ENCODE measurements around the gene PHC1. TPM values are rescaled to one million over a fixed set of nuclear protein-coding genes. Genes with fewer than 3 reads are reported as not detected.

PHC1 gene
- total RNA-seq, 1 donor = 13.8 TPM

DNA sequence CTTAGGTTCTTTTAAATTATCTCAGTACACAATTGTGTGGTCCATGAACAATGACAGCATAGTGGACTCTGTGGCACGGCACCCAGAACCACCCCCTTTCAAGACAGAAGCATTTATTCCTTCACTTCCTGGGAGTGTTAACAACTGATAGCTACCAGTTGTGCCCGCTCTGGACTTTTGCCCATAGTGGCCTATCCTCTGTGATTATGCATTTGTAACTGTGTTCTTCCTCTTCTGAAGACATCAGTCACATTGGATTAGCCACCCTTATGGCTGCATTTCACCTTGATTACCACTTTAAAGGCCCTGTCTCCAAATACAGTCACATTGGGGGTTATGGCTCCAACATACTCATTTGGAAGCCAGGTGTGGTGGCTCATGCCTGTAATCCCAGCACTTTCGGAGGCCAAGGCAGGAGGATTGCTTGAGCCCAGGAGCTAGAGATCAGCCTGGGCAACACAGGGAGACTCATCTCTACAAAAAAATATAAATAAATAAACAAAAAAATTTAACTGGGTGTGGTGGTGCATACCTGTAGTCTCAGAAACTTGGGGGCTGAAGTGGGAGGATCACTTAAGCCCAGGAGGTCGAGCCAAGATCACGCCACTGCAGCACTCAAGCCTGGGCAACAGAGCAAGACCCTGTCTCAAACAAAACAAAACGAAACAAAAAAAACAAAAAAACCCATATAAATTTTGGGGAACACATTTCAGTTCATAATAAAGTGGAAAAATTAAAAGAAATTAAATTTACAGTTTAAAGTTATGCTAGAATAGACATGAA, 27.6 kb upstream of the PHC1 start:
- DNase-seq (ENCODE audit: low read depth) = no peak

GRCh38 chr12:8887285-8887715, 27.0 kb upstream of the PHC1 start:
- no peak for TF ChIP-seq CTCF (IDR thresholded peaks at IDR 0.05; ENCODE audit: insufficient read depth, low read depth, low read length)
- no peak overlapping the region for H3K4me3 ChIP-seq (ENCODE audit: low read depth, low read length)
- DNase-seq (ENCODE audit: low read depth) = peak; percentile 67

More for the DNA sequence above, 27.6 kb upstream of the PHC1 start:
- TF ChIP-seq CTCF (IDR thresholded peaks at IDR 0.05; ENCODE audit: insufficient read depth, low read depth, low read length) = no peak
- H3K4me3 ChIP-seq (ENCODE audit: low read depth, low read length) = no peak overlapping the region

DNA sequence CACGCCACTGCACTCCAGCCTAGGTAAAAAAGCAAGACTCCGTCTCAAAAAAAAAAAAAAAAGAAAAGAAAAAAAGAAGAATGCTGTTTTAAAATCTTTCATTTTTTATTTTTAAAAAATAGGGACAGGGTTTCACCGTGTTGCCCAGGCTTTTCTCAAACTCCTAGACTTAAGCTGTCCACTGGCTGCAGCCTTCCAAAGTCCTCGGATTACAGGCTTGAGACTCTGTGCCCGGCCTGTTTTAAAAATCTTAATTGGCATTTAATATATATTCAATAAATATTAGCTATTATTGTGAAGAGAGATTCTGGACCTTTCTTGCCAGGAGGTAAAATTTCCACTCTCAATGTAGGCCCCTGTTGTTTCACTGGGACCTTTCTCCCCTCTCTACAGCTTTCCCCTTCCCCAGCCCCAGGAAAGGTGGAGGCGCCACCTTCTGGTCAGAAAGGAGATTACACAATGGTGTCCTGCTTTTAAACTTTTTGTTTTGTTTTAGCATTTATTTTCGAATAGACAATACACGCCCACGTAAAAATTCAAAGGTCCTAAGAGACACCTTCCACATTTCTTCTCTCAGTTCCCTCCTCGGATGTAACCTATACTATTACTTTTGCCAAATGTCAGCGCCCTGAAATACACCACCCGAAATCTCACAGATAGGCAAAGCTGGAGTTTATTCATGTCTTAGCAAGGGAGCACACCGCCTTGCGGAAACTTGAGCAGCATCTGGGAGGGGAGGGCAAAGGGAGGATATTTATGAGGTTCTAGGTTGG, 23.8 kb upstream of the PHC1 start:
- H3K4me3 ChIP-seq (ENCODE audit: low read depth, low read length) = peak overlapping the region; percentile 53
- DNase-seq (ENCODE audit: low read depth) = peak; percentile 45
- TF ChIP-seq CTCF (IDR thresholded peaks at IDR 0.05; ENCODE audit: insufficient read depth, low read depth, low read length) = peak; percentile 91

GRCh38 chr12:8891976-8892375, 22.3 kb upstream of the PHC1 start:
- no peak for TF ChIP-seq CTCF (IDR thresholded peaks at IDR 0.05; ENCODE audit: insufficient read depth, low read depth, low read length)
- no peak overlapping the region for H3K4me3 ChIP-seq (ENCODE audit: low read depth, low read length)
- no peak for DNase-seq (ENCODE audit: low read depth)

- H3K4me3 ChIP-seq (ENCODE audit: low read depth, low read length) = no peak overlapping the region
- TF ChIP-seq CTCF (IDR thresholded peaks at IDR 0.05; ENCODE audit: insufficient read depth, low read depth, low read length) = no peak
- peak; percentile 51 for DNase-seq (ENCODE audit: low read depth)
Measured at GRCh38 chr12:8894378-8894777, 19.9 kb upstream of the PHC1 start.

DNA sequence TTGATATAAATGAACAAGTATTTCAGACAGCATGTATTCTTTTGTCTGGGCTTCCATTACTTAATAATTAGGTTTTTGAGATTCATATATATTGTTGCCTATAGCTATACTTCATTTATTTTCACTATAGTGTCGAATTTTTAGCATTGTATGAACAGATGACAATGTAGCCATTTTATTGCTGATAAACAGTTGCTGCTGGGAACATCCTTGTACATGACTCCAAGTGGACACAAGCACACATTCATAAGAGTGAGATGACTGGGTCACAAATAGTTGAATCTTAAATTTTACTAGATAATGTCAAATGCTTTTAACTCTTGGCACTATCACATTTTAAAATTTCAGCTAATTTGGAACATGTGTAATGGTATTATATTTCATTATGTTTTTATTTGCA, 19.3 kb upstream of the PHC1 start:
- TF ChIP-seq CTCF (IDR thresholded peaks at IDR 0.05; ENCODE audit: insufficient read depth, low read depth, low read length) = no peak
- DNase-seq (ENCODE audit: low read depth) = no peak
- no peak overlapping the region for H3K4me3 ChIP-seq (ENCODE audit: low read depth, low read length)
